ENCODE measurements around the gene GHR.

The GHR gene

DNA sequence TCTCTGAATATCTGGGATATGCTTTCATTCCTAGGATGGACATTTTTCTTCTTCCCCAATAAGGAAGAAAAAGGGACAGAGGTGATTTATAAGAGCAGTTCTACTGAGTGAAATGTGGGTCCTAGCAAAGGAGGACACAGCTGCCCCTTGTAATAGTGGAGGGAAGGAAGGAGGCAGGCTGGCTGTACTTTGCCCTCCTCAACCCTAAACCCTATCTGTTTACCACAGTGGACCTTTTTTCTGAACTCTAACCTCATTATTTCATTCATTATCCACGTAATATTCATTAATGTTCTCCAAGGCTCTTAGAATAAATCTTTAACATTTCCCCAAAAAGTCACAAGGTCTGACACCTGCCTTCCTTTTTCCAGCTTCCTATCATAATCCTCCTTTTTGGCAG, 37.8 kb downstream of the GHR start:
- H3K27ac ChIP-seq (ENCODE audit: low read depth, low read length) = peak overlapping the region; percentile 39
- H3K9ac ChIP-seq (ENCODE audit: low read length in 5 of 5) = no peak overlapping the region
- H3K4me1 ChIP-seq (ENCODE audit: control insufficient read depth in 5 of 5, insufficient read depth in 5 of 5, low read length in 5 of 5) = peaks cover 0 to 31% (median 13%) of the 10 kb centered on the region in 5 donors
- no peak overlapping the region for H3K4me3 ChIP-seq (ENCODE audit: low read depth in 1 of 5, low read length in 5 of 5)
- no peaks in the 10 kb centered on the region for H3K36me3 ChIP-seq (ENCODE audit: control insufficient read depth in 5 of 5, insufficient read depth in 5 of 5, low read length in 5 of 5)
- no peaks in the 10 kb centered on the region for H3K9me3 ChIP-seq (ENCODE audit: control insufficient read depth in 5 of 5, low read length in 5 of 5)
- H3K27me3 ChIP-seq (ENCODE audit: control insufficient read depth in 5 of 5, insufficient read depth in 4 of 5, low read length in 5 of 5) = no peaks in the 10 kb centered on the region

DNA sequence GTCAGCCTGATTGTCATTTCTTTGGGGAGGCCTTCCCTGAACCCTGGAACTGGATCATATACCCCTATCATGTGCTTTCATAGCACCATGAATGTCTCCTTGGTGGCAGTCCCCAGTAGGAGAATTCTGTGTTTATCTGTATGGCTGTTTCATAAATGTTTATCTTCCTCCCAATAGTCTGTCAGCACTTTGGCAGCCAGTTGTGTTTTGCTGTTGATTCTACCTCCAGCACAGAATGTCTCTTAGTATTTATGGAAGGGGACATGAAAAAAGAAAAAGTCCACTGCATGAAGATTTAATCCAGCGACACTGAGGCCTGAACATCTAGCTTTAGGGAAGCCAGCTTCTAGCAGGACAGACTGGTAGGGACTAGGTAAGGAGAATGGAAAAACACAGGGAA, 38.3 kb downstream of the GHR start:
- H3K4me1 ChIP-seq (ENCODE audit: control insufficient read depth in 5 of 5, insufficient read depth in 5 of 5, low read length in 5 of 5) = peaks cover 0 to 31% (median 13%) of the 10 kb centered on the region in 5 donors
- H3K9me3 ChIP-seq (ENCODE audit: control insufficient read depth in 5 of 5, low read length in 5 of 5) = no peaks in the 10 kb centered on the region
- H3K27ac ChIP-seq (ENCODE audit: low read depth, low read length) = peak overlapping the region; percentile 39
- H3K4me3 ChIP-seq (ENCODE audit: low read depth in 1 of 5, low read length in 5 of 5) = no peak overlapping the region
- no peak overlapping the region for H3K9ac ChIP-seq (ENCODE audit: low read length in 5 of 5)
- no peaks in the 10 kb centered on the region for H3K36me3 ChIP-seq (ENCODE audit: control insufficient read depth in 5 of 5, insufficient read depth in 5 of 5, low read length in 5 of 5)
- no peaks in the 10 kb centered on the region for H3K27me3 ChIP-seq (ENCODE audit: control insufficient read depth in 5 of 5, insufficient read depth in 4 of 5, low read length in 5 of 5)

DNA sequence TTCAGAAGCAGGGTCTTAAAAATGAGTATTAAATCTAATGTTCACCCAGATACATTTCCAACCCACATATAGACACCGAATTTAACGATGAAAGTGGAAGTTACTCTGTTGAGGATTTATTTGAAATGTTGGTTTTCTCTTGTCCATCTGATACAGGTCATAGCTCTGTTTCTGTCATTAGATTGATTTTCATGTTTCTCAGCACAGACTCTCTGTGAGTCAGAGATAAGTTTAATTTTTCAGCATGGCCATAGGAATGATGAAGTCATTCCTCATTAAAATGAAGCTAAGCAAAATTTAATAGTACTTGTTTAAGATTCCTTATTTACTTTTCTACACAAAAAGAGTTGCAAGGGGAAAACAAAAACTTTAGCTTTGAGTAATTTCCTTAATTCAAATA, 38.8 kb downstream of the GHR start:
- Histone ChIP-seq H3K4me1 (ENCODE audit: control insufficient read depth in 5 of 5, insufficient read depth in 5 of 5, low read length in 5 of 5) (peaks cover 0 to 28% (median 13%) of the 10 kb centered on the region in 5 donors), H3K36me3 (ENCODE audit: control insufficient read depth in 5 of 5, insufficient read depth in 5 of 5, low read length in 5 of 5) (peaks cover 0 to 5% (median 0%) of the 10 kb centered on the region in 5 donors), H3K27me3 (ENCODE audit: control insufficient read depth in 5 of 5, insufficient read depth in 4 of 5, low read length in 5 of 5) (no peaks in the 10 kb centered on the region), H3K4me3 (ENCODE audit: low read depth in 1 of 5, low read length in 5 of 5) (no peak overlapping the region), H3K27ac (ENCODE audit: low read depth, low read length) (no peak overlapping the region), H3K9me3 (ENCODE audit: control insufficient read depth in 5 of 5, low read length in 5 of 5) (no peaks in the 10 kb centered on the region), H3K9ac (ENCODE audit: low read length in 5 of 5) (no peak overlapping the region)

DNA sequence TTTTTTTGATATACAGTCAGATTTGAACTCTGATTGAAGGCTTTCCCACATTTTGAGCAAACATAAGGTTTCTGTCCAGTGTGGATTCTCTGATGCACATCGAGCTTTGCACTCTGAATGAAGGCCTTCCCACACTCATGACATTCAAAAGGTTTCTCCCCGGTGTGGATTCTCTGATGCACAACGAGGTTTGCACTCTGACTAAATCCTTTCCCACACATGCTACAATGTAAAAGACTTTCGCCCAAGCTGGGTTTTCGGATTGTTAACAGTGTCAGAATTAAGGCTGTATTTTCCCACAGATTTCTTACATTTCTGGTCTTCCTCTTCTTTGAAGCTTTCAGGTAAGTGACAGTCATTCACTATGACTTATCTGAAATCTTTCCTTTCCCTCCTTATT, 44.3 kb downstream of the GHR start:
- Histone ChIP-seq H3K9ac (ENCODE audit: low read length in 5 of 5) (no peak overlapping the region), H3K36me3 (ENCODE audit: control insufficient read depth in 5 of 5, insufficient read depth in 5 of 5, low read length in 5 of 5) (peaks cover 8 to 21% (median 10%) of the 10 kb centered on the region in 5 donors), H3K27ac (ENCODE audit: low read depth, low read length) (no peak overlapping the region), H3K4me3 (ENCODE audit: low read depth in 1 of 5, low read length in 5 of 5) (no peak overlapping the region), H3K27me3 (ENCODE audit: control insufficient read depth in 5 of 5, insufficient read depth in 4 of 5, low read length in 5 of 5) (no peaks in the 10 kb centered on the region), H3K9me3 (ENCODE audit: control insufficient read depth in 5 of 5, low read length in 5 of 5) (no peaks in the 10 kb centered on the region), H3K4me1 (ENCODE audit: control insufficient read depth in 5 of 5, insufficient read depth in 5 of 5, low read length in 5 of 5) (peaks cover 0 to 10% (median 3%) of the 10 kb centered on the region in 5 donors)

DNA sequence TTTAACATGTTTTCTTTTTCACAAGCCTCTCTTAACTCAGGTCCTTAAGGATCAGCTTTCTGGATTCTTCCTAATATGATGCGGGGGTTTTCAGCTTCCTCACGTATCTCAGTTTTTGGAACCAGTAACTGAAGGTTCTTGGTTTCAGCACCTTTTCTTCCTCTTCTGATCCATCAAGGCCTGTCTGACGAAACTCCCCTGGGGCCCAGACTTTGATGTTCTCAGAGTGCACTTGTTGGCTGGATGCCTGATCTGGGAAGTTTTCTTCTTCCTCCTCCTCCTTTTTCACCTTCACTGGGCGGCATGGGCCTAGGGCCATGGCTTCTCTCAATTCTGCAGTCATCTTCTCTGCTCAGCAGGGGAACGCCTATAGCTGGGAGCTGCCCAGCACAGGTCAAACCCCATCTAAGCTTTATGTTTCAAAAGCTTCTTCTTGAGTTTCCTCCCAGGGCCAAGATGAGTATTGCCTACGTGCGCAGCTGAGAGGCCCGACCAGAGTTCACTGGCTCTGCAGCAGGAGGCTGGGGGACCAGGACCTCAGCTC, 44.8 kb downstream of the GHR start:
- peaks cover 8 to 21% (median 10%) of the 10 kb centered on the region in 5 donors for H3K36me3 ChIP-seq (ENCODE audit: control insufficient read depth in 5 of 5, insufficient read depth in 5 of 5, low read length in 5 of 5)
- no peak overlapping the region for H3K4me3 ChIP-seq (ENCODE audit: low read depth in 1 of 5, low read length in 5 of 5)
- no peak overlapping the region for H3K27ac ChIP-seq (ENCODE audit: low read depth, low read length)
- no peaks in the 10 kb centered on the region for H3K9me3 ChIP-seq (ENCODE audit: control insufficient read depth in 5 of 5, low read length in 5 of 5)
- no peak overlapping the region for H3K9ac ChIP-seq (ENCODE audit: low read length in 5 of 5)
- no peaks in the 10 kb centered on the region for H3K27me3 ChIP-seq (ENCODE audit: control insufficient read depth in 5 of 5, insufficient read depth in 4 of 5, low read length in 5 of 5)
- peaks cover 0 to 14% (median 5%) of the 10 kb centered on the region in 5 donors for H3K4me1 ChIP-seq (ENCODE audit: control insufficient read depth in 5 of 5, insufficient read depth in 5 of 5, low read length in 5 of 5)

DNA sequence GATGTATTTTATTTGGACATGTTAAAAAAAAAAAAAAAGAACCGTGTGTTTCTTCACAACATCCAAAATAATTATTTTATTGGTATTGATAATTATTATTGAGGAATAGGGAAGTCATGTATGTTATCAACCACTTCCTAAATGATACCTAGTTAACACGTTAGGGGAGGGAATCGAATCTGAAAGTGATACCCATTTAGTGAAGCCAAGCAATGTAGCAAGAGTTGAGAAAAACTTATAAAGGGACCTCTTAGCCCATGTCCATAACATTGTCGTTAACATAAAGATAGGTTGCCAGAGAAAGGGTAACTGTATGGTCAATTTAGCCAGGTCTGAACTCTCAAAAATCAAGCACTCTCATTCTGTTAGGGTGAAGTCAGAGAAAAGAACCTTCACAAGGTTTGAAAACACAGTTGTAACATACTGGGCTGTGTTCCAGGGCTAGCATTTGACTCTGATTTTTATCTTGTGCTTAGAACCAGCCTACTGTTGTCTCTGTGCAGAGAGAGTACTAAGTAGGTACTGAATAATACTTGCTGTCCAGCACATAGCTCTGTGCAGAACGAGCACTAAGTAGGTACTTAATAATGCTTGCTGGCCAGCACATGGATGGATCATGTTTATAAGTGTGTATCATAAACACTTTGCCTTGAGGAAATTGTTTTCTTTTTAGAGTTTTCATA, 60.4 kb downstream of the GHR start:
- Histone ChIP-seq H3K27me3 (ENCODE audit: control insufficient read depth in 5 of 5, insufficient read depth in 4 of 5, low read length in 5 of 5) (no peaks in the 10 kb centered on the region), H3K9me3 (ENCODE audit: control insufficient read depth in 5 of 5, low read length in 5 of 5) (peaks cover 0 to 5% (median 0%) of the 10 kb centered on the region in 5 donors), H3K36me3 (ENCODE audit: control insufficient read depth in 5 of 5, insufficient read depth in 5 of 5, low read length in 5 of 5) (peaks cover 0 to 9% (median 6%) of the 10 kb centered on the region in 5 donors), H3K27ac (ENCODE audit: low read depth, low read length) (no peak overlapping the region), H3K4me1 (ENCODE audit: control insufficient read depth in 5 of 5, insufficient read depth in 5 of 5, low read length in 5 of 5) (peaks cover 2 to 17% (median 13%) of the 10 kb centered on the region in 5 donors), H3K4me3 (ENCODE audit: low read depth in 1 of 5, low read length in 5 of 5) (no peak overlapping the region), H3K9ac (ENCODE audit: low read length in 5 of 5) (no peak overlapping the region)

DNA sequence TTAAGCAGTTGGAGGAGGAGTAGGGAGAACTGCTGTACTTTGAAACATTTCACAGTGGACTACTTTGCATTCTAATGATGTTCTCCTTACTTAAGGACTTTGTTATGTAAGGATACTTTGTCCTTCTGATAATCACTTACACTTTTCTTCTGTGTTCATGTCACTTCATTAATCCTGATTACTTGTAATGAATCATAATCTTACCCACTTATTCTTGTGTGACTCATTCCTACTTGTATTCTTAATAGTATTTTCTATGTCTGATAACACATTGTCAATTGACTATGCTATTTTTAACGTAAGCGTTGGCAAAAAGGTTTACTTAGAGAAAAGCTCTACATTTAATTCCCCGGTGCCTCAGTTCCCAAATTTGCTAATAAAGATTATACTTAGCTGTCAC, 63.8 kb downstream of the GHR start:
- no peaks in the 10 kb centered on the region for H3K27me3 ChIP-seq (ENCODE audit: control insufficient read depth in 5 of 5, insufficient read depth in 4 of 5, low read length in 5 of 5)
- peaks cover 0 to 5% (median 0%) of the 10 kb centered on the region in 5 donors for H3K9me3 ChIP-seq (ENCODE audit: control insufficient read depth in 5 of 5, low read length in 5 of 5)
- H3K4me1 ChIP-seq (ENCODE audit: control insufficient read depth in 5 of 5, insufficient read depth in 5 of 5, low read length in 5 of 5) = peaks cover 2 to 36% (median 32%) of the 10 kb centered on the region in 5 donors
- H3K4me3 ChIP-seq (ENCODE audit: low read depth in 1 of 5, low read length in 5 of 5) = no peak overlapping the region
- no peak overlapping the region for H3K9ac ChIP-seq (ENCODE audit: low read length in 5 of 5)
- no peak overlapping the region for H3K27ac ChIP-seq (ENCODE audit: low read depth, low read length)
- H3K36me3 ChIP-seq (ENCODE audit: control insufficient read depth in 5 of 5, insufficient read depth in 5 of 5, low read length in 5 of 5) = peaks cover 0 to 21% (median 7%) of the 10 kb centered on the region in 5 donors

DNA sequence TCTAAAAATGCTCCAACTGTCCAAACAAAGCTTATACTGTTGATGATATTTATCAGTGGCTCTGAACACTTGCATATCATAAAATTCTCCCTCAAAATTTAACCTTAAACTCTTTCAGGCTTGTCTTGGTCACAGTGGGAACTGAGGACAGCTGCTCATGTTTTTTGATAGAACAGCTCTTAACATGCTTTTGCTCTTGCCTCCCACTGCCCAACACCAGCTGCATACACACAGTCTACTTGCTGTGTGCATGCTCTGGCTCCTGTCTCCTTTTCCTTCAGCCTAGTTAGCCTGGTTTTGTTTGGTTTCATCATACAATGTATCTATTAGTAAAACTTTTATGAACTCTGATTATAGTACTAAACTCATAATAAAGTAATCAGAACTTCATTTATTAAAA, 64.6 kb downstream of the GHR start:
- Histone ChIP-seq H3K27ac (ENCODE audit: low read depth, low read length) (no peak overlapping the region), H3K4me1 (ENCODE audit: control insufficient read depth in 5 of 5, insufficient read depth in 5 of 5, low read length in 5 of 5) (peaks cover 2 to 43% (median 39%) of the 10 kb centered on the region in 5 donors), H3K4me3 (ENCODE audit: low read depth in 1 of 5, low read length in 5 of 5) (no peak overlapping the region), H3K9ac (ENCODE audit: low read length in 5 of 5) (no peak overlapping the region), H3K27me3 (ENCODE audit: control insufficient read depth in 5 of 5, insufficient read depth in 4 of 5, low read length in 5 of 5) (no peaks in the 10 kb centered on the region), H3K9me3 (ENCODE audit: control insufficient read depth in 5 of 5, low read length in 5 of 5) (peaks cover 0 to under 1% (median 0%) of the 10 kb centered on the region in 5 donors), H3K36me3 (ENCODE audit: control insufficient read depth in 5 of 5, insufficient read depth in 5 of 5, low read length in 5 of 5) (peaks cover 0 to 21% (median 6%) of the 10 kb centered on the region in 5 donors)

DNA sequence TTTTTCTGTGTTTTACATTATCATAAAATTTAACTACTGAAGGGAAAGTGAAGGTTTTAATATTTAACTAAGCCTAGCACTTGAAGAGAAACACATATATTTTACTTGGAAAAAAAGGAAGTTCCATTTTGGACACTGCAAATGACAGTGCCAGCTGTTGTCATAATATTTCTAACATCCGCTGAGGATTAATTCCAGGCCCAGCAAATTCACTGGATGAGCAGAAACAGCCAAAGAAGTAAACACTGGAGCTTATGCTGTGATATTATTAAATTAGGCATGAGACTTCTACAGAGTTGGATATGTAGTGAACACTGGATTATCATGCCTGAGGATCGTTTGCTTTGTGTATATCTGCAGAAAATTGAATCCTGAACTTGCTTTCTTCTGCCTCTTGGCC, 67.6 kb downstream of the GHR start:
- H3K4me3 ChIP-seq (ENCODE audit: low read depth in 1 of 5, low read length in 5 of 5) = no peak overlapping the region
- H3K27me3 ChIP-seq (ENCODE audit: control insufficient read depth in 5 of 5, insufficient read depth in 4 of 5, low read length in 5 of 5) = no peaks in the 10 kb centered on the region
- H3K9me3 ChIP-seq (ENCODE audit: control insufficient read depth in 5 of 5, low read length in 5 of 5) = no peaks in the 10 kb centered on the region
- H3K9ac ChIP-seq (ENCODE audit: low read length in 5 of 5) = no peak overlapping the region
- peak overlapping the region; percentile 74 for H3K27ac ChIP-seq (ENCODE audit: low read depth, low read length)
- H3K4me1 ChIP-seq (ENCODE audit: control insufficient read depth in 5 of 5, insufficient read depth in 5 of 5, low read length in 5 of 5) = peaks cover 0 to 41% (median 33%) of the 10 kb centered on the region in 5 donors
- peaks cover 0 to 21% (median 4%) of the 10 kb centered on the region in 5 donors for H3K36me3 ChIP-seq (ENCODE audit: control insufficient read depth in 5 of 5, insufficient read depth in 5 of 5, low read length in 5 of 5)

DNA sequence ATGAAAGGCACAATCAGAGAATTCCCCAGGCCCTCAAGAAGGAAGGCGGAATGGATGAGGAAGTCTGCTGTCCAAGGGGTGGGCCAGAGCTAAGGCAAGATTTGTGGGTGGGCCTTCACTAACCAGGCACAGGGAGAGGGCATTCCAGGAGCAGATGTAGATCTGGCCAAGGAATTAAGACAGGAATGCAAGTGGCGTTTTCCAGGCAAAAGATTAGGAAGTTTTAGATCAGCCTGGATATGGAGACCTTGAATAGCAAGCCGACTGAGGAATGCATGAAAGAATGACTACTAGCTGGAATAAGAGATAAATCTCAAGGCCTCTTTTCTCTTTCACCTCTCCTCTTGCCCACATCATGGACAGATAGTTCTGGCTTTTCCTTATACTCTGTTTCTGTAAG, 68.5 kb downstream of the GHR start:
- Histone ChIP-seq H3K36me3 (ENCODE audit: control insufficient read depth in 5 of 5, insufficient read depth in 5 of 5, low read length in 5 of 5) (peaks cover 0 to 21% (median 4%) of the 10 kb centered on the region in 5 donors), H3K27me3 (ENCODE audit: control insufficient read depth in 5 of 5, insufficient read depth in 4 of 5, low read length in 5 of 5) (no peaks in the 10 kb centered on the region), H3K9me3 (ENCODE audit: control insufficient read depth in 5 of 5, low read length in 5 of 5) (no peaks in the 10 kb centered on the region), H3K4me3 (ENCODE audit: low read depth in 1 of 5, low read length in 5 of 5) (no peak overlapping the region), H3K4me1 (ENCODE audit: control insufficient read depth in 5 of 5, insufficient read depth in 5 of 5, low read length in 5 of 5) (peaks cover 0 to 48% (median 39%) of the 10 kb centered on the region in 5 donors), H3K27ac (ENCODE audit: low read depth, low read length) (peak overlapping the region; percentile 74), H3K9ac (ENCODE audit: low read length in 5 of 5) (peak overlapping the region in 3 of 5 donors; percentile 15 to 48 (median 20))
